Measurements from ENCODE around the gene MFN1. TPM values are rescaled to one million over a fixed set of nuclear protein-coding genes. Genes with fewer than 3 reads are reported as not detected.

The MFN1 gene
- total RNA-seq, 2 donors from 2014 or later = 33.2 to 43.9 TPM

GRCh38 chr3:179410331-179410730, 62.8 kb downstream of the MFN1 start:
- no peak overlapping the region for H3K27ac Mint-ChIP-seq
- ATAC-seq = no peak
- no peaks in the 10 kb centered on the region for H3K36me3 Mint-ChIP-seq
- no peaks in the 10 kb centered on the region for H3K9me3 Mint-ChIP-seq
- no peak for DNase-seq (ENCODE audit: low spot score in 2 of 2)

GRCh38 chr3:179410999-179411398, 63.5 kb downstream of the MFN1 start:
- DNase-seq (ENCODE audit: low spot score in 2 of 2) = no peak
- no peak for ATAC-seq
- H3K27ac Mint-ChIP-seq = no peak overlapping the region
- H3K36me3 Mint-ChIP-seq = no peaks in the 10 kb centered on the region
- no peaks in the 10 kb centered on the region for H3K9me3 Mint-ChIP-seq

DNA sequence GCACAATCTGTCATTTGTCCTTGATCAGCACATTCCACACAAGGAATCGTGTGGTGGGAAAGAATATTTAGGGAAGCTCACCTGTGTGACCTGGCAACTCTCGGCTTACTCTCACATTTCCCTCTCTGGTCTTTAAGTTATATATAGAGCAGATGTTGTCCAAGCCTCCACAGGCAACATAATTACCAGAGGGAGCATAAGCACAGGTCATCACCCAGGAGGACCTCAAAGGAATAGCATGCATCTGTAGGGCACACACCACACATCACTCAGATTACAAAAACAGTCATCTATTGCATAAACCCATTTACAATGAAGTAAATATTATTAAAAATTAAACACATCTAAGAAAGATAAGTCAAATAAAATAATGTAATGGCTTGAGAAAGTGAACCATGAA, 67.3 kb downstream of the MFN1 start:
- Mint-ChIP-seq H3K27ac (no peak overlapping the region), H3K36me3 (no peaks in the 10 kb centered on the region), H3K9me3 (no peaks in the 10 kb centered on the region)
- DNase-seq (ENCODE audit: low spot score in 2 of 2) = no peak
- ATAC-seq = no peak

- ATAC-seq = no peak
- DNase-seq (ENCODE audit: low spot score in 2 of 2) = no peak
- Mint-ChIP-seq H3K27ac (no peak overlapping the region), H3K36me3 (no peaks in the 10 kb centered on the region), H3K9me3 (no peaks in the 10 kb centered on the region)
These were observed 67.9 kb downstream of the MFN1 start for GRCh38 chr3:179415377-179415776.

DNA sequence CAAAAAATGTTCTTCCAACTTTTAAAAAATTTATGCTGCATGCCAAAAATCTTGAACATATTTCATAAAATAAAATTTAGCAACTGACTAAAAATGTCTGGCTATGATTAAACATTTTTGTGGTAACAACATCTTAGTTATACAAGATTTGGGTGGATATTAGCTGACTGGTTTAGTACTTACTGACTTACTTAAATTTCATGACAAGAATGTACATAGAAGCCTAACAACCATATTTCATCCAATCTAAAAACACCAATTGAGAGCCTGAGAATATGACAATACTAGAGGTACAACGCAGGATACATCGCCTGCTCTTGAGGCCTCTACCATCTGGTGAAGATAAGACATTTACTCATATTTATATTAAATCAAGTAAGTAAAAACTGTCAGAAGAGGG, 69.2 kb downstream of the MFN1 start:
- DNase-seq (ENCODE audit: low spot score in 2 of 2) (no peak), ATAC-seq (no peak)
- H3K9me3 Mint-ChIP-seq = no peaks in the 10 kb centered on the region
- no peaks in the 10 kb centered on the region for H3K36me3 Mint-ChIP-seq
- H3K27ac Mint-ChIP-seq = no peak overlapping the region

- no peaks in the 10 kb centered on the region for H3K36me3 Mint-ChIP-seq
- no peak for ATAC-seq
- H3K9me3 Mint-ChIP-seq = no peaks in the 10 kb centered on the region
- no peak for DNase-seq (ENCODE audit: low spot score in 2 of 2)
- H3K27ac Mint-ChIP-seq = no peak overlapping the region
These were observed 71.1 kb downstream of the MFN1 start for GRCh38 chr3:179418610-179419009.

- H3K9me3 Mint-ChIP-seq = no peaks in the 10 kb centered on the region
- no peak for ATAC-seq
These were observed 74.0 kb downstream of the MFN1 start for GRCh38 chr3:179421500-179421899.

DNA sequence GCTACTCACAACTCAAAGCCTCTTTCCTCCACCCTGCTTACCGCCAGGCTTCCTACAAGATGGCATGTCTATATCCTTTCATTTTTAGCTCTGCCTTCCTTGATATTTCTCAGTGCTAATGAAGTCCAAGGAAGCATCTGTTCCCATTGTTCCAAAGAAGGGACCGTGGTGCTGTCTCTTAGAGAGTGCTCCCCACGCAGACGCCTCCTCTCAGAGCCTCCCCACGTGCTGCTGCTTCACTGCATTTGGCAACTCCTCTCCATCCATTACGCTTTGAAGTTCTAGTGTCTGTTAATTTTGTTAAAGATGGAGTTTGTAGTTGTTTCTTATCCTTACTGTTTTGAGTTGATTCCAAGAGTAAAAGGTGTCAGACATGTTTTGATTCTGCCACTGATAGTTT, 77.6 kb downstream of the MFN1 start:
- Mint-ChIP-seq H3K9me3 (no peaks in the 10 kb centered on the region), H3K27ac (peak overlapping the region in 1 of 2 donors; percentile 3), H3K36me3 (no peaks in the 10 kb centered on the region)
- DNase-seq (ENCODE audit: low spot score in 2 of 2) = no peak
- ATAC-seq = no peak

More at GRCh38 chr3:179421500-179421899, 74.0 kb downstream of the MFN1 start:
- Mint-ChIP-seq H3K36me3 (no peaks in the 10 kb centered on the region), H3K27ac (no peak overlapping the region)
- DNase-seq (ENCODE audit: low spot score in 2 of 2) = no peak

DNA sequence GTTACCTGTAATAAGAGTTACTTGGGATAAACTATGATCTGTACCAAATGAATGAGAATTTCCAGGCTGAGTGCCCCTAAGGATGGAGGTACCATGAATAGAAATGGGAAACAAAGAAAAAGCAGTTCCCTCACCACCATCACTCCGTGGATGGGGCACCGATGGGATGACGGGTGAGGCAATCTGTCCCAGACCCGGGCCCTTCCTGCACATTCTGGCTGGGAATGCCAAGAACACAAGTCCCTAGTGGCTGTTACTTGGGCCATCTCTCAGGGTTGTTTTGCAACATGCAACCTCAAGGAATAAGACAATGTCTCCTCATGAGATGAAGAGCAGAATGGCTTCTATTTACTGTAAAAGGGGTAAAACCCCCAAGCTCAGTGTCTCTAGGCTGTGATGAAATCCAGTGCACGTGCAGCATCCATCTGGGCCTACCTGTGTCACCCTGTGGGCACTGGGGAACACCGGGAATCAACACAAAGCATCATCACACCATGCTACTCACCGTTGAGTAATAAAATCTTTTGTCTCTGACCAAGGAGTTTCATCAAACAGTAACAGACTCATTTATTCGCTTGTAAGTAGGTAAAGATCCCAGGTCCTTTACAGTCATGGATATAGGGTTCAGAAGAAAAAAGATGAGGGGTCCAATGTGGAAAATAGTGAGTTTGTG, 81.5 kb downstream of the MFN1 start:
- ATAC-seq = no peak
- DNase-seq (ENCODE audit: low spot score in 2 of 2) = no peak
- Mint-ChIP-seq H3K27ac (no peak overlapping the region), H3K9me3 (no peaks in the 10 kb centered on the region), H3K36me3 (no peaks in the 10 kb centered on the region)

DNA sequence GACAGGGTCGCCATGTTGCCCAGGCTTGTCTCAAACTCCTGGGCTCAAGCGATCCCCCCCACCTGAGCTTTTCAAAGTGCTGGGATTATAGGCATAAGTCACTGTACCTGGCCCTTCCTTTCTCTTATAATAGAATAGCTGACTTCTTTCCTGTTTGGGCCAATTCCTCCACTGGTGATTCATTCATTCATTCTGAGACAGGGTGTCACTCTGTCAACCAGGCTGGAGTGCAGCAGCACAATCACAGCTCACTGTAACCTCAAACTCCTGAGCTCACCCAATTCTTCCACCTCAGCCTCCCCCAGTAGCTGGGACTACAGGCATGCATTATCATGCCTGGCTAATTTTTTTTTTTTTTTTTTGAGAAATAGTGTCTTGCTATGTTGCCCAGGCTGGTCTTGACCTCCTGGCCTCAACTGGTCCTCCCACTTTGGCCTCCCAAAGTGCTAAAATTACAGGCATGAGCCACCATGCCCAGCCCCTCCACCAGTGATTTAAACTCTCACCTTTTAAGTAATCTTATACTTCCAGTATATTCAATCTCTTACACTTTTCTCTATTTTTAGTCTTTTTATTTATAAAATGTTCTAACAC, 82.9 kb downstream of the MFN1 start:
- ATAC-seq (no peak), DNase-seq (ENCODE audit: low spot score in 2 of 2) (no peak)
- no peaks in the 10 kb centered on the region for H3K9me3 Mint-ChIP-seq
- no peak overlapping the region for H3K27ac Mint-ChIP-seq
- no peaks in the 10 kb centered on the region for H3K36me3 Mint-ChIP-seq

- DNase-seq (ENCODE audit: low spot score in 2 of 2) (no peak), ATAC-seq (no peak)
- Mint-ChIP-seq H3K27ac (no peak overlapping the region), H3K36me3 (no peaks in the 10 kb centered on the region), H3K9me3 (no peaks in the 10 kb centered on the region)
These were observed 84.5 kb downstream of the MFN1 start for GRCh38 chr3:179432021-179432420.

DNA sequence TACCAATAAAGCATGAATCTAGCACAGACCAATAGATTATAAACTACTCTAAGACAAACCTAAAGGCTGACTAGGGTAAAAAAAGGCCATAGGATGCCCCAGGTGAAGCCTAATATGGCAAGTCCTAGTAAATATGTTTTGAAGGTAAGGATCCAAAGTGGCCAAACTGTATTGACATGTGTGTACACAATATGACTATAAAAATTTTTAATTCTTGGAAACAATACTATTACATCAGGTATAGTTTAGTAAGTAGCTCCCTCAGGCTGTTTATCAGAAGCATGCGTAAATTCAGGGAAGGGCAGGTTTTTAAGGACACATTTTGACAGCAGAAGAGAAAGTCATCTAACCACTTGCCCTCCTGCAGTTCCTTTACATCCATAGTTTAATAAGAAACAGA, 84.9 kb downstream of the MFN1 start:
- Mint-ChIP-seq H3K36me3 (no peaks in the 10 kb centered on the region), H3K9me3 (no peaks in the 10 kb centered on the region), H3K27ac (no peak overlapping the region)
- DNase-seq (ENCODE audit: low spot score in 2 of 2) (no peak), ATAC-seq (no peak)

- Mint-ChIP-seq H3K27ac (no peak overlapping the region), H3K9me3 (no peaks in the 10 kb centered on the region), H3K36me3 (no peaks in the 10 kb centered on the region)
- DNase-seq (ENCODE audit: low spot score in 2 of 2) = no peak
- ATAC-seq = no peak
These were observed 89.0 kb downstream of the MFN1 start for GRCh38 chr3:179436517-179436916.

GRCh38 chr3:179438841-179439240, 91.3 kb downstream of the MFN1 start:
- Mint-ChIP-seq H3K36me3 (no peaks in the 10 kb centered on the region), H3K27ac (no peak overlapping the region), H3K9me3 (no peaks in the 10 kb centered on the region)
- DNase-seq (ENCODE audit: low spot score in 2 of 2) = no peak
- ATAC-seq = no peak

Other genes starting within 250 kb of the MFN1 start
- 10 to 100 TPM in 1 of 2 donors, 1 to 10 TPM in 1; 9.0 to 16.0 TPM for gene PIK3CA, start 199.4 kb upstream of the MFN1 start, total RNA-seq
- gene KCNMB3, start 96.6 kb upstream of the MFN1 start, total RNA-seq = under 1 TPM; 0.43 to 0.55 TPM
- 10 to 100 TPM; 22.0 to 33.4 TPM for gene ZNF639, start 24.7 kb upstream of the MFN1 start, total RNA-seq
- 1 to 10 TPM in 1 of 2 donors, under 1 TPM in 1; 0.59 to 1.8 TPM for gene GNB4, start 103.8 kb downstream of the MFN1 start, total RNA-seq
- gene ACTL6A, start 215.2 kb downstream of the MFN1 start, total RNA-seq = 100 to 1,000 TPM in 1 of 2 donors, 10 to 100 TPM in 1; 89.2 to 132 TPM